GM12878 (cell line): ENCODE results near the gene C11orf42. TPM values are rescaled to one million over a fixed set of nuclear protein-coding genes. Genes with fewer than 3 reads are reported as not detected.
"Not testable (repeated sequence)": the region's sequence is repeated elsewhere in the genome, so short reads cannot be mapped to it uniquely, and the experiment has no call there.

Experiments
- ATAC-seq: fragments of 200-7000 bp; cut with Tn5 transposase; 3 replicates; pipeline ENCODE4 v1.9.1; 2020; ENCODE audit warnings: mild to moderate bottlenecking, moderate library complexity
- BruUV-seq: library from RNA; stranded (reverse); fragments of 400-500 nt; replicated peaks from 2 replicates; lab custom pipeline; 2021; lab: Mats Ljungman, UMichigan
- CTCF ChIA-PET: fragments of 300-600 bp; sonication (Branson Sonifier 250); formaldehyde crosslinking; extraction: SDS; loops from one replicate; lab custom pipeline; 2021; ENCODE audit warnings: inconsistent platforms; lab: Yijun Ruan, JAX
- POLR2A ChIA-PET: fragments of 350-600 bp; formaldehyde crosslinking; extraction: SDS; loops from one replicate; lab custom pipeline; 2021; ENCODE audit warnings: inconsistent platforms; lab: Charles Lee
- RAD21 ChIA-PET: fragments of 300-600 bp; sonication (Branson Sonifier 250); formaldehyde crosslinking; loops from one replicate; lab custom pipeline; 2023; ENCODE audit warnings: antibody characterized with exemption; ENCODE audit not compliant: unreplicated experiment; lab: Charles Lee
- SMC1A ChIA-PET: fragments of 300-600 bp; sonication (Branson Sonifier 250); formaldehyde crosslinking; loops from one replicate; lab custom pipeline; 2023; ENCODE audit not compliant: unreplicated experiment, uncharacterized antibody; lab: Charles Lee
- DNase-seq: peaks from one replicate; pipeline ENCODE4 v3.0.0-alpha.2; 2011; ENCODE audit warnings: low read depth, low spot score
- FAIRE-seq: peaks from 3 replicates; lab custom pipeline; 2011; peaks lifted over from hg19 to GRCh38; lab: Jason Lieb, UNC
- H2AFZ ChIP-seq: 2 replicates; pipeline ENCODE4 v1.6.0; 2011; ENCODE audit warnings: low read depth, low read length, control low read depth; ENCODE audit not compliant: control insufficient read depth
- H3K27ac ChIP-seq: 2 replicates; pipeline ENCODE4 v1.5.1; 2011; ENCODE audit warnings: control low read depth; ENCODE audit not compliant: control insufficient read depth, insufficient read depth
- H3K27me3 ChIP-seq, 2 experiments: replicated peaks in 1 of 2; 2 replicates each; pipeline versions ENCODE4 v1.6.0 to v1.6.1; 2011; ENCODE audit warnings: low read length in 1 of 2; ENCODE audit not compliant: control insufficient read depth in 2 of 2, insufficient read depth in 2 of 2
- H3K36me3 ChIP-seq, 2 experiments: 2 replicates each; pipeline ENCODE4 v1.5.1; 2011; ENCODE audit warnings: low read length in 1 of 2; ENCODE audit not compliant: control insufficient read depth in 2 of 2, insufficient read depth in 2 of 2
- H3K4me1 ChIP-seq: 2 replicates; pipeline ENCODE4 v1.6.1; 2011; ENCODE audit warnings: mild to moderate bottlenecking, low read length, moderate library complexity, mixed read lengths; ENCODE audit not compliant: control insufficient read depth, insufficient read depth
- H3K4me2 ChIP-seq: 2 replicates; pipeline ENCODE4 v1.6.0; 2011; ENCODE audit warnings: control low read depth; ENCODE audit not compliant: control insufficient read depth, insufficient read depth
- H3K4me3 ChIP-seq: fragments of 200-600 bp; sonication (generic); 2 replicates; pipeline ENCODE4 v1.5.1; 2016
- H3K79me2 ChIP-seq: 2 replicates; pipeline ENCODE4 v1.6.0; 2011; ENCODE audit warnings: low read length; ENCODE audit not compliant: control insufficient read depth, insufficient read depth
- H3K9ac ChIP-seq: 2 replicates; pipeline ENCODE4 v1.8.0; 2011; ENCODE audit warnings: low read length, control low read depth, mixed read lengths; ENCODE audit not compliant: control insufficient read depth, insufficient read depth
- H3K9me3 ChIP-seq: replicated peaks from 3 replicates; pipeline ENCODE4 v1.5.1; 2011; ENCODE audit warnings: mild to moderate bottlenecking, low read length; ENCODE audit not compliant: control insufficient read depth, insufficient read depth
- H4K20me1 ChIP-seq: 2 replicates; pipeline ENCODE4 v1.6.0; 2011; ENCODE audit not compliant: control insufficient read depth, insufficient read depth
- ASH2L ChIP-seq: fragments of 300-600, 200-600 bp; sonication (generic); IDR thresholded peaks from 2 replicates; pipeline ENCODE4 v1.6.1; 2017; ENCODE audit warnings: low read depth, mild to moderate bottlenecking, borderline replicate concordance
- BACH1 ChIP-seq: fragments of 450-650 bp; IDR thresholded peaks from 2 replicates; pipeline ENCODE4 v1.6.1; 2017; ENCODE audit warnings: mild to moderate bottlenecking, borderline replicate concordance
- EED ChIP-seq: sonication (generic); IDR thresholded peaks from 2 replicates; pipeline ENCODE4 v1.6.1; 2016; ENCODE audit warnings: antibody characterized with exemption, low read depth
- JUNB ChIP-seq: IDR thresholded peaks from 2 replicates; pipeline ENCODE4 v1.6.1; 2016; ENCODE audit warnings: antibody characterized with exemption, mild to moderate bottlenecking
- PKNOX1 ChIP-seq: fragments of 450-650 bp; IDR thresholded peaks from 2 replicates; pipeline ENCODE4 v1.6.1; 2016; ENCODE audit warnings: mild to moderate bottlenecking
- SPI1 ChIP-seq: IDR thresholded peaks from 2 replicates; pipeline ENCODE4 v1.6.1; 2011; ENCODE audit warnings: low read depth, mild to moderate bottlenecking, low read length, moderate library complexity, borderline replicate concordance; ENCODE audit not compliant: insufficient read depth
- WGBS: methylation state at CpG from one replicate; pipeline ENCODE4 v1.1.6; 2016; ENCODE audit warnings: low lambda C conversion rate; ENCODE audit not compliant: insufficient replicate concordance, insufficient coverage; ENCODE audit errors: missing lambda C conversion rate; 5-methylcytosine and 5-hydroxymethylcytosine counted together
- in situ Hi-C: fragments of 300-500 bp; cut with MboI; formaldehyde crosslinking; loops from 9 replicates; pipeline ENCODE4 v1.14.3; 2018; ENCODE audit warnings: mixed read lengths
- intact Hi-C: fragments of 100-400 bp; cut with micrococcal nuclease; formaldehyde crosslinking; loops from one replicate; pipeline ENCODE4 v1.14.2; 2022; ENCODE audit not compliant: unreplicated experiment
- polyA plus RNA-seq, 11 experiments: library from polyadenylated mRNA; depleted of rRNA in 4 of 11; unstranded in 6 of 11; stranded (reverse) in 5 of 11; fragments of >200 nt; fragmentation: Nextera tagmentation in 4 of 11; fragmentation: Illumina TruSeq in 1 of 11; extraction: Ambion mirVana in 4 of 11; extraction: Trizol in 1 of 11; gene quantifications; 1 replicate in 1 of 11; 2 replicates in 10 of 11; pipeline versions ENCODE4 v1.2.1 to v1.2.3, GENCODE V29; 2011 to 2016; ENCODE audit warnings: inconsistent platforms in 2 of 11, missing spikeins in 2 of 11, low read depth in 1 of 11
- total RNA-seq, 4 experiments: library from RNA; depleted of rRNA in 3 of 4; stranded (reverse); fragments of >200 nt in 3 of 4; fragmentation: Illumina TruSeq in 1 of 4; extraction: Trizol in 1 of 4; gene quantifications; 2 replicates each; pipeline versions ENCODE4 v1.2.1 to v1.2.3, GENCODE V29; 2013 to 2021

C11orf42 gene
- total and polyA plus RNA-seq, 10 of the 15 experiments (the other 5 are each of a cell fraction or from before 2014, with no cell fraction given): 0.19 TPM; not detected in 9

DNA sequence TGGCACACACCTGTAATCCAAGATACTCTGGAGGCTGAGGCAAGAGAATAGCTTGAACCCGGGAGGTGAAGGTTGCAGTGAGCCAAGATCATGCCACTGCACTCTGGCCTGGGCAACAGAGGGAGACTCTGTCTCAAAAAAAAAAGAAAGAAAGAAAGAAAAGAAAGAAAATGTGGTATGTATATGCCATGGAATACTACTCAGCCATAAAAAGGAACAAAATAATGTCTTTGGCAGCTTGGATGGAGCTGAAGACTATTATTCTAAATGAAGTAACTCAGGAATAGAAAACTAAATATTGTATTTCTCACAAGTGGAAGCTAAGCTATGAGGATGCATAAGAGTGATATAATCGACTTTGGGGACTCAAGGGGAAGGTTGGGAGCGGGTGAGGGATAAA is 43.5 kb downstream of the C11orf42 start:
- BruUV-seq, H4K20me1 ChIP-seq, H3K9ac ChIP-seq, intact Hi-C loops, H3K9me3 ChIP-seq, H3K4me2 ChIP-seq, POLR2A ChIA-PET, H3K27ac ChIP-seq, H3K36me3 ChIP-seq, H2AFZ ChIP-seq, H3K79me2 ChIP-seq, DNase-seq, H3K4me1 ChIP-seq, H3K27me3 ChIP-seq, ATAC-seq, RAD21 ChIA-PET, H3K4me3 ChIP-seq, FAIRE-seq: not testable (repeated sequence)
- 14% methylated on average over 3 of the region's 3 CpGs for WGBS
- ChIA-PET CTCF (interaction anchor here (0.7 to 5.0 kb wide), 5 partner anchors 13 to 151 kb away, joined by 3 to 61 read pairs (median 55); partner anchors contain the start of genes CAVIN3, CNGA4 and FHIP1B), SMC1A (interaction anchor here (0.9 to 4.2 kb wide), 3 partner anchors 14 to 67 kb away, joined by 3 to 26 read pairs (median 3); partner anchors contain the start of gene FHIP1B)
- in situ Hi-C loops: loop anchor here (5.0 kb wide), 1 partner anchor 103 kb away; no protein-coding TSS in a partner anchor

- ChIA-PET SMC1A (interaction anchor here (0.8 to 4.2 kb wide), 7 partner anchors 12 to 104 kb away, joined by 3 to 26 read pairs (median 6); partner anchors contain the start of gene FHIP1B), POLR2A (no interaction called here), CTCF (interaction anchor here (0.7 to 5.0 kb wide), 18 partner anchors 10 to 193 kb away, joined by 3 to 61 read pairs (median 6); partner anchors contain the start of genes CAVIN3, CNGA4 and FHIP1B), RAD21 (interaction anchor here (4.7 kb wide), 1 partner anchor 103 kb away, joined by 34 read pairs; no protein-coding TSS in a partner anchor)
- H3K27me3 ChIP-seq: no peaks in the 10 kb centered on the region
- TF ChIP-seq ASH2L: no peak
- no peak for TF ChIP-seq JUNB
- no peak for TF ChIP-seq BACH1
- no peak for TF ChIP-seq SPI1
- TF ChIP-seq EED: no peak
- no peak for TF ChIP-seq PKNOX1
- no peak overlapping the region for H3K9ac ChIP-seq
- no peaks in the 10 kb centered on the region for H3K36me3 ChIP-seq
- no peak overlapping the region for H2AFZ ChIP-seq
- intact Hi-C loops: no loop called here
- no peaks in the 10 kb centered on the region for H3K79me2 ChIP-seq
- H4K20me1 ChIP-seq: no peaks in the 10 kb centered on the region
- FAIRE-seq (no peak), DNase-seq (no peak), ATAC-seq (no peak)
- BruUV-seq: no TSS peak
- no peak overlapping the region for H3K4me2 ChIP-seq
- in situ Hi-C loops: loop anchor here (5.0 kb wide), 1 partner anchor 102 kb away; no protein-coding TSS in a partner anchor
- no peaks in the 10 kb centered on the region for H3K9me3 ChIP-seq
- H3K4me1 ChIP-seq: no peaks in the 10 kb centered on the region
- WGBS: 63% methylated on average over 3 of the region's 3 CpGs
- no peak overlapping the region for H3K27ac ChIP-seq
- H3K4me3 ChIP-seq: no peak overlapping the region
Measured at GRCh38 chr11:6249770-6250555, 44.6 kb downstream of the C11orf42 start.
